Measurements from ENCODE around the gene PET100. TPM values are rescaled to one million over a fixed set of nuclear protein-coding genes. Genes with fewer than 3 reads are reported as not detected.

Gene PET100
- total and polyA plus RNA-seq, 7 donors, result 49.6 to 112 (median 93.1) TPM

- TF ChIP-seq CTCF (IDR thresholded peaks at IDR 0.05), result no peak
- ATAC-seq, result no peak
- H3K27me3 ChIP-seq (ENCODE audit: insufficient read depth in 3 of 3, low read length in 2 of 3), result peaks cover 0 to 5% (median 2%) of the 10 kb centered on the region in 3 donors
- intact Hi-C loops (cut with DNase I), result no loop called here
- no peak overlapping the region for H3K27ac ChIP-seq
- H3K4me1 ChIP-seq, result no peaks in the 10 kb centered on the region
- no peaks in the 10 kb centered on the region for H3K9me3 ChIP-seq
- WGBS, 3 donors, result 72 to 77% (median 77%) methylated on average over 31 of the region's 31 CpGs
- H3K36me3 ChIP-seq (ENCODE audit: insufficient read depth in 1 of 2, low read depth in 1 of 2), result no peaks in the 10 kb centered on the region
- no peak for DNase-seq
- no peak overlapping the region for H3K4me3 ChIP-seq
These were observed 18.9 kb upstream of the PET100 start for GRCh38 chr19:7610491-7611240.

DNA sequence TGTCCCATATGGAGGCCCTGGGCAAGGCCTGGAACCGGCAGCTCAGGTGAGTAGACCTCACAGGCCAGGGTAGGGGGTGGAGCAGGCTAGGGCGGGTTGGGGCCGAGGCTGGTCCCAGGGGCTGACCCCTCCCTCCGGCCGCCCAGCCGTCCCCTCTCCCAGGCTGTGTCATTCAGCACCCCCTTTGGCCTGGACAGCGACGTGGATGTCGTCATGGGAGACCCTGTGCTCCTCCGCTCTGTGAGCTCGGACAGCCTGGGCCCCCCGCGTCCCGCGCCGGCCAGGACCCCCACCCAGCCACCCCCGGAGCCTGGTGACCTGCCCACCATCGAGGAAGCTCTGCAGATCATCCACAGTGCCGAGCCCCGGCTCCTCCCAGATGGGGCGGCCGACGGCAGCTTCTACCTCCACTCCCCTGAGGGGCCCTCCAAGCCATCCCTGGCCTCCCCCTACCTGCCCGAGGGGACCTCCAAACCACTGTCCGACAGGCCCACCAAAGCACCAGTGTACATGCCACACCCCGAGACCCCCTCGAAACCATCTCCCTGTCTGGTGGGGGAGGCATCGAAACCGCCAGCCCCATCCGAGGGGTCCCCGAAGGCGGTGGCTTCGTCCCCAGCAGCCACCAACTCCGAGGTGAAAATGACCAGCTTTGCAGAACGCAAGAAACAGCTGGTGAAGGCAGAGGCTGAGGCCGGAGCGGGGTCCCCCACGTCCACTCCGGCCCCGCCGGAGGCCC is 17.9 kb upstream of the PET100 start:
- intact Hi-C loops (cut with DNase I), result no loop called here
- Histone ChIP-seq H3K4me3 (no peak overlapping the region), H3K27me3 (ENCODE audit: insufficient read depth in 3 of 3, low read length in 2 of 3) (peaks cover 0 to 1% (median 1%) of the 10 kb centered on the region in 3 donors), H3K36me3 (ENCODE audit: insufficient read depth in 1 of 2, low read depth in 1 of 2) (no peaks in the 10 kb centered on the region), H3K9me3 (no peaks in the 10 kb centered on the region), H3K4me1 (no peaks in the 10 kb centered on the region), H3K27ac (no peak overlapping the region)
- no peak for ATAC-seq
- no peak for TF ChIP-seq CTCF (IDR thresholded peaks at IDR 0.05)
- WGBS, 3 donors, result 74 to 76% (median 74%) methylated on average over 35 to 41 of the region's 41 CpGs
- no peak for DNase-seq

GRCh38 chr19:7612282-7613274 is 17.0 kb upstream of the PET100 start:
- no peak for DNase-seq
- TF ChIP-seq CTCF (IDR thresholded peaks at IDR 0.05), result no peak

DNA sequence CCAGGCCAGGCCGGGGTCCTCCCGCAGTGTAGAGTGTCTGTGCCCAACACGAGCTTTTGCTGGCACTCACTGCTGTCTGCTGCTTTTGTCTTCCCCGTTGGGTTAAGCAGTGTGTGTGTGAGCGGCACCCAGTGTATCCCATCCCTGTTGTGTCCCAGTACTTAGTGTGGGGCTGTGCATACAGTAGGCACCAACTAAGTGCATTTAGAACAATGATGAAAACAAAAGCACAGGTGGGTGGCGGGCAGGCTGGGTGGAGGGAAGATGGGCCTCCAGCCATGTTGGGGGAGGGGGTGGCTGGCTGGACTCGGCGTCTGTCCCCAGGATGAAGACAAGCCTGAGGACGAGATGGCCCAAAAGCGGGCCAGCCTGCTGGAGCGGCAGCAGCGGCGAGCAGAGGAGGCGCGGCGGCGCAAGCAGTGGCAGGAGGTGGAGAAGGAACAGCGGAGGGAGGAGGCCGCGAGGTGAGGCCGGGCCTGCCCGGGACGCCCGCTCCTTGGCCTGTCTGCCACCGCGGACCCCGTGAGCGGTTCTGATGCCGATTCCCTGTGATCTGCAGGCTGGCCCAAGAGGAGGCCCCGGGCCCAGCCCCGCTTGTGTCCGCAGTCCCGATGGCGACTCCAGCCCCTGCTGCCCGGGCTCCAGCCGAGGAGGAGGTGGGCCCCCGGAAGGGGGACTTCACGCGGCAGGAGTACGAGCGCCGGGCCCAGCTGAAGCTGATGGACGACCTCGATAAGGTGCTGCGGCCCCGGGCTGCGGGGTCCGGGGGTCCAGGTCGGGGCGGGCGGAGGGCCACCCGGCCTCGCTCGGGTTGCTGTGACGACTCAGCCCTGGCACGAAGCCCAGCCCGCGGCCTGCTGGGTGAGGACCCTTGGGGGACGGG is 14.5 kb upstream of the PET100 start:
- peaks cover 8% of the 10 kb centered on the region for H3K4me1 ChIP-seq
- H3K9me3 ChIP-seq, result no peaks in the 10 kb centered on the region
- peaks cover 2 to 19% of the 10 kb centered on the region in 2 donors for H3K36me3 ChIP-seq (ENCODE audit: insufficient read depth in 1 of 2, low read depth in 1 of 2)
- intact Hi-C loops (cut with DNase I), result loop anchor here in 1 of 2 donors (5.0 kb wide), 1 partner anchor 513 kb away; no protein-coding TSS in a partner anchor
- TF ChIP-seq CTCF (IDR thresholded peaks at IDR 0.05), result no peak
- H3K4me3 ChIP-seq, result no peak overlapping the region
- WGBS, 3 donors, result 75 to 86% (median 77%) methylated on average over 46 to 59 of the region's 59 CpGs
- no peak overlapping the region for H3K27ac ChIP-seq
- H3K27me3 ChIP-seq (ENCODE audit: insufficient read depth in 3 of 3, low read length in 2 of 3), result no peaks in the 10 kb centered on the region
- DNase-seq, result no peak
- no peak for ATAC-seq

More at GRCh38 chr19:7612282-7613274, 17.0 kb upstream of the PET100 start:
- no peak overlapping the region for H3K4me3 ChIP-seq
- H3K27me3 ChIP-seq (ENCODE audit: insufficient read depth in 3 of 3, low read length in 2 of 3), result no peaks in the 10 kb centered on the region
- H3K9me3 ChIP-seq, result no peaks in the 10 kb centered on the region
- no peaks in the 10 kb centered on the region for H3K4me1 ChIP-seq
- ATAC-seq, result no peak
- H3K27ac ChIP-seq, result no peak overlapping the region
- H3K36me3 ChIP-seq (ENCODE audit: insufficient read depth in 1 of 2, low read depth in 1 of 2), result no peaks in the 10 kb centered on the region
- 86 to 88% (median 87%) methylated on average over 72 to 81 of the region's 81 CpGs for WGBS, 3 donors
- intact Hi-C loops (cut with DNase I), result no loop called here
